IPS DF 6.9 (cell line): ENCODE results near the gene KCNG2.

Experiments used
- DNase-seq: peaks from one replicate; pipeline ENCODE4 v3.0.0-alpha.2; 2013; ENCODE audit warnings: low read depth, low spot score
- H3K27ac ChIP-seq: one replicate; pipeline ENCODE4 v1.5.1; 2013; ENCODE audit warnings: low read length, control low read depth
- H3K27me3 ChIP-seq: 2 replicates; pipeline ENCODE4 v1.6.1; 2013; ENCODE audit warnings: mild to moderate bottlenecking, low read length; ENCODE audit not compliant: control insufficient read depth, insufficient read depth
- H3K36me3 ChIP-seq: 2 replicates; pipeline ENCODE4 v1.6.1; 2013; ENCODE audit warnings: low read length; ENCODE audit not compliant: control insufficient read depth, insufficient read depth
- H3K4me1 ChIP-seq: 2 replicates; pipeline ENCODE4 v1.6.1; 2013; ENCODE audit warnings: low read length; ENCODE audit not compliant: control insufficient read depth, insufficient read depth
- H3K4me3 ChIP-seq: 2 replicates; pipeline ENCODE4 v1.5.1; 2013; ENCODE audit warnings: mild to moderate bottlenecking, low read length
- H3K9me3 ChIP-seq: 2 replicates; pipeline ENCODE4 v1.6.1; 2013; ENCODE audit warnings: low read length, inconsistent platforms; ENCODE audit not compliant: control insufficient read depth, insufficient read depth
- WGBS: extraction: QIAGEN DNeasy Blood & Tissue Kit; methylation state at CpG from one replicate; pipeline ENCODE4 v1.1.7; 2013; ENCODE audit warnings: mixed read lengths, missing lambda C conversion rate; ENCODE audit not compliant: insufficient read length, insufficient coverage; 5-methylcytosine and 5-hydroxymethylcytosine counted together

Gene KCNG2

GRCh38 chr18:79799619-79800370 lies 2.1 kb downstream of the KCNG2 start:
- DNase-seq = no peak
- no peak overlapping the region for H3K4me3 ChIP-seq
- no peaks in the 10 kb centered on the region; the same call in 1 of the 2 replicates for H3K4me1 ChIP-seq
- peaks cover 26% of the 10 kb centered on the region; the same call in 1 of the 2 replicates for H3K27me3 ChIP-seq
- H3K9me3 ChIP-seq = no peaks in the 10 kb centered on the region
- WGBS = 100% methylated on average over 1 of the region's 30 CpGs
- no peak overlapping the region for H3K27ac ChIP-seq
- H3K36me3 ChIP-seq = no peaks in the 10 kb centered on the region

- no peak for DNase-seq
- no peaks in the 10 kb centered on the region for H3K9me3 ChIP-seq
- H3K27me3 ChIP-seq = peaks cover 26% of the 10 kb centered on the region; the same call in 1 of the 2 replicates
- H3K4me1 ChIP-seq = no peaks in the 10 kb centered on the region; the same call in 1 of the 2 replicates
- WGBS = no CpG with 5 or more reads among the region's 39 CpGs
- H3K4me3 ChIP-seq = no peak overlapping the region
- H3K36me3 ChIP-seq = no peaks in the 10 kb centered on the region
- H3K27ac ChIP-seq = no peak overlapping the region
Measured at GRCh38 chr18:79800371-79801180, 2.8 kb downstream of the KCNG2 start.

GRCh38 chr18:79801217-79801616 lies 3.5 kb downstream of the KCNG2 start:
- Histone ChIP-seq H3K36me3 (no peaks in the 10 kb centered on the region), H3K9me3 (no peaks in the 10 kb centered on the region), H3K27me3 (peaks cover 26% of the 10 kb centered on the region; the same call in 1 of the 2 replicates), H3K27ac (no peak overlapping the region), H3K4me3 (no peak overlapping the region), H3K4me1 (no peaks in the 10 kb centered on the region; the same call in 1 of the 2 replicates)
- no CpG with 5 or more reads among the region's 13 CpGs for WGBS
- DNase-seq = no peak

- Histone ChIP-seq H3K27ac (no peak overlapping the region), H3K4me1 (no peaks in the 10 kb centered on the region; the same call in 1 of the 2 replicates), H3K4me3 (no peak overlapping the region), H3K27me3 (peaks cover 23% of the 10 kb centered on the region; the same call in 1 of the 2 replicates), H3K9me3 (no peaks in the 10 kb centered on the region), H3K36me3 (no peaks in the 10 kb centered on the region)
- no peak for DNase-seq
- no CpG with 5 or more reads among the region's 9 CpGs for WGBS
Measured at GRCh38 chr18:79801641-79802040, 3.9 kb downstream of the KCNG2 start.

GRCh38 chr18:79802298-79802697 lies 4.6 kb downstream of the KCNG2 start:
- Histone ChIP-seq H3K4me1 (no peaks in the 10 kb centered on the region; the same call in 1 of the 2 replicates), H3K27me3 (peaks cover 17% of the 10 kb centered on the region; the same call in 1 of the 2 replicates), H3K9me3 (no peaks in the 10 kb centered on the region), H3K27ac (no peak overlapping the region), H3K4me3 (no peak overlapping the region), H3K36me3 (no peaks in the 10 kb centered on the region)
- no CpG with 5 or more reads among the region's 18 CpGs for WGBS
- DNase-seq = no peak

- Histone ChIP-seq H3K36me3 (no peaks in the 10 kb centered on the region), H3K4me3 (no peak overlapping the region; the same call in 1 of the 2 replicates), H3K9me3 (no peaks in the 10 kb centered on the region), H3K4me1 (no peaks in the 10 kb centered on the region), H3K27ac (no peak overlapping the region), H3K27me3 (peaks cover 11% of the 10 kb centered on the region; the same call in 1 of the 2 replicates)
- DNase-seq = no peak
- WGBS = no CpG with 5 or more reads among the region's 14 CpGs
Measured at GRCh38 chr18:79803611-79804051, 5.9 kb downstream of the KCNG2 start.

GRCh38 chr18:79804130-79804787 lies 6.5 kb downstream of the KCNG2 start:
- DNase-seq = no peak
- no peak overlapping the region for H3K27ac ChIP-seq
- no CpG with 5 or more reads among the region's 15 CpGs for WGBS
- no peaks in the 10 kb centered on the region for H3K36me3 ChIP-seq
- peaks cover 5% of the 10 kb centered on the region; the same call in 1 of the 2 replicates for H3K27me3 ChIP-seq
- H3K4me1 ChIP-seq = no peaks in the 10 kb centered on the region
- no peaks in the 10 kb centered on the region for H3K9me3 ChIP-seq
- no peak overlapping the region for H3K4me3 ChIP-seq

GRCh38 chr18:79805211-79805887 lies 7.6 kb downstream of the KCNG2 start:
- no peak overlapping the region for H3K27ac ChIP-seq
- no peaks in the 10 kb centered on the region for H3K27me3 ChIP-seq
- DNase-seq = no peak
- no peak overlapping the region for H3K4me3 ChIP-seq
- no CpG with 5 or more reads among the region's 18 CpGs for WGBS
- no peaks in the 10 kb centered on the region for H3K36me3 ChIP-seq
- no peaks in the 10 kb centered on the region for H3K9me3 ChIP-seq
- H3K4me1 ChIP-seq = no peaks in the 10 kb centered on the region

GRCh38 chr18:79805926-79806487 lies 8.3 kb downstream of the KCNG2 start:
- H3K27me3 ChIP-seq = no peaks in the 10 kb centered on the region
- H3K4me3 ChIP-seq = no peak overlapping the region
- no peak for DNase-seq
- no peaks in the 10 kb centered on the region for H3K9me3 ChIP-seq
- H3K4me1 ChIP-seq = no peaks in the 10 kb centered on the region
- WGBS = no CpG with 5 or more reads among the region's 16 CpGs
- no peaks in the 10 kb centered on the region for H3K36me3 ChIP-seq
- no peak overlapping the region for H3K27ac ChIP-seq
